ENCODE results near the gene NRBP1. TPM values are rescaled to one million over a fixed set of nuclear protein-coding genes. Genes with fewer than 3 reads are reported as not detected.

Gene NRBP1
- total and polyA plus RNA-seq, 4 donors = 34.3 to 56.9 (median 46.0) TPM

DNA sequence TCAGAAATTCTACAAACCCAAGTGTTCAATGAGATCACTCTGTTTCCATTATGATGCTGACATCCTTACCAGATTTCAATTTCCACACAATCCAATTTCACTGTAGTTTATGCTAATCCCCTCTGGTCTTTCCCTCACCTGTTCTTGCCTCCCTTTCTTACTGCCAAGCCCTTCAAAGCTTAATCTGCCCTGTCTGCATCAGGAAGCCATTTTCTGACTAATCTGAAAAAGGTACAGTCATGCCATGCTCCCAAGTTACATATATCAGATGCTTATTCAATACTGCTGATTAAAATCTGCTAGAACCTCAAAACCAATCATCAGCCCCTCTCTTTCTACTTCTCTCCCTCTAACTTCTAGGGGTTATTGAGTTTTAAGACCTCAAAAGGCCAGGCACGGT, 22.7 kb downstream of the NRBP1 start:
- 88% methylated on average over 1 of the region's 1 CpG for WGBS
- Histone ChIP-seq H3K36me3 (ENCODE audit: control insufficient read depth in 4 of 4, insufficient read depth in 3 of 4, low read depth in 1 of 4, low read length in 3 of 4) (peaks cover 0 to 46% (median 9%) of the 10 kb centered on the region in 4 donors), H3K27me3 (ENCODE audit: control insufficient read depth in 4 of 4, insufficient read depth in 4 of 4, low read length in 3 of 4) (no peaks in the 10 kb centered on the region), H3K27ac (ENCODE audit: low read depth in 1 of 2, low read length in 2 of 2) (no peak overlapping the region), H3K4me3 (ENCODE audit: low read depth in 1 of 3, low read length in 3 of 3) (no peak overlapping the region), H3K9me3 (ENCODE audit: control insufficient read depth in 4 of 4, low read length in 3 of 4) (no peaks in the 10 kb centered on the region), H3K4me1 (ENCODE audit: control insufficient read depth in 4 of 4, insufficient read depth in 4 of 4, low read length in 3 of 4) (no peaks in the 10 kb centered on the region), H3K9ac (ENCODE audit: low read depth in 1 of 2, low read length in 2 of 2) (no peak overlapping the region)
- no peak for TF ChIP-seq HNF4G (IDR thresholded peaks at IDR 0.05)
- TF ChIP-seq FOXA2 (IDR thresholded peaks at IDR 0.05) = no peak
- no peak for TF ChIP-seq RXRA (IDR thresholded peaks at IDR 0.05)
- TF ChIP-seq, protein P1, sequence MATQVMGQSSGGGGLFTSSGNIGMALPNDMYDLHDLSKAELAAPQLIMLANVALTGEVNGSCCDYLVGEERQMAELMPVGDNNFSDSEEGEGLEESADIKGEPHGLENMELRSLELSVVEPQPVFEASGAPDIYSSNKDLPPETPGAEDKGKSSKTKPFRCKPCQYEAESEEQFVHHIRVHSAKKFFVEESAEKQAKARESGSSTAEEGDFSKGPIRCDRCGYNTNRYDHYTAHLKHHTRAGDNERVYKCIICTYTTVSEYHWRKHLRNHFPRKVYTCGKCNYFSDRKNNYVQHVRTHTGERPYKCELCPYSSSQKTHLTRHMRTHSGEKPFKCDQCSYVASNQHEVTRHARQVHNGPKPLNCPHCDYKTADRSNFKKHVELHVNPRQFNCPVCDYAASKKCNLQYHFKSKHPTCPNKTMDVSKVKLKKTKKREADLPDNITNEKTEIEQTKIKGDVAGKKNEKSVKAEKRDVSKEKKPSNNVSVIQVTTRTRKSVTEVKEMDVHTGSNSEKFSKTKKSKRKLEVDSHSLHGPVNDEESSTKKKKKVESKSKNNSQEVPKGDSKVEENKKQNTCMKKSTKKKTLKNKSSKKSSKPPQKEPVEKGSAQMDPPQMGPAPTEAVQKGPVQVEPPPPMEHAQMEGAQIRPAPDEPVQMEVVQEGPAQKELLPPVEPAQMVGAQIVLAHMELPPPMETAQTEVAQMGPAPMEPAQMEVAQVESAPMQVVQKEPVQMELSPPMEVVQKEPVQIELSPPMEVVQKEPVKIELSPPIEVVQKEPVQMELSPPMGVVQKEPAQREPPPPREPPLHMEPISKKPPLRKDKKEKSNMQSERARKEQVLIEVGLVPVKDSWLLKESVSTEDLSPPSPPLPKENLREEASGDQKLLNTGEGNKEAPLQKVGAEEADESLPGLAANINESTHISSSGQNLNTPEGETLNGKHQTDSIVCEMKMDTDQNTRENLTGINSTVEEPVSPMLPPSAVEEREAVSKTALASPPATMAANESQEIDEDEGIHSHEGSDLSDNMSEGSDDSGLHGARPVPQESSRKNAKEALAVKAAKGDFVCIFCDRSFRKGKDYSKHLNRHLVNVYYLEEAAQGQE (IDR thresholded peaks at IDR 0.05) = no peak
- TF ChIP-seq, protein P2, sequence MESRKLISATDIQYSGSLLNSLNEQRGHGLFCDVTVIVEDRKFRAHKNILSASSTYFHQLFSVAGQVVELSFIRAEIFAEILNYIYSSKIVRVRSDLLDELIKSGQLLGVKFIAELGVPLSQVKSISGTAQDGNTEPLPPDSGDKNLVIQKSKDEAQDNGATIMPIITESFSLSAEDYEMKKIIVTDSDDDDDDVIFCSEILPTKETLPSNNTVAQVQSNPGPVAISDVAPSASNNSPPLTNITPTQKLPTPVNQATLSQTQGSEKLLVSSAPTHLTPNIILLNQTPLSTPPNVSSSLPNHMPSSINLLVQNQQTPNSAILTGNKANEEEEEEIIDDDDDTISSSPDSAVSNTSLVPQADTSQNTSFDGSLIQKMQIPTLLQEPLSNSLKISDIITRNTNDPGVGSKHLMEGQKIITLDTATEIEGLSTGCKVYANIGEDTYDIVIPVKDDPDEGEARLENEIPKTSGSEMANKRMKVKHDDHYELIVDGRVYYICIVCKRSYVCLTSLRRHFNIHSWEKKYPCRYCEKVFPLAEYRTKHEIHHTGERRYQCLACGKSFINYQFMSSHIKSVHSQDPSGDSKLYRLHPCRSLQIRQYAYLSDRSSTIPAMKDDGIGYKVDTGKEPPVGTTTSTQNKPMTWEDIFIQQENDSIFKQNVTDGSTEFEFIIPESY (IDR thresholded peaks at IDR 0.05) = no peak
- TF ChIP-seq, protein P3, sequence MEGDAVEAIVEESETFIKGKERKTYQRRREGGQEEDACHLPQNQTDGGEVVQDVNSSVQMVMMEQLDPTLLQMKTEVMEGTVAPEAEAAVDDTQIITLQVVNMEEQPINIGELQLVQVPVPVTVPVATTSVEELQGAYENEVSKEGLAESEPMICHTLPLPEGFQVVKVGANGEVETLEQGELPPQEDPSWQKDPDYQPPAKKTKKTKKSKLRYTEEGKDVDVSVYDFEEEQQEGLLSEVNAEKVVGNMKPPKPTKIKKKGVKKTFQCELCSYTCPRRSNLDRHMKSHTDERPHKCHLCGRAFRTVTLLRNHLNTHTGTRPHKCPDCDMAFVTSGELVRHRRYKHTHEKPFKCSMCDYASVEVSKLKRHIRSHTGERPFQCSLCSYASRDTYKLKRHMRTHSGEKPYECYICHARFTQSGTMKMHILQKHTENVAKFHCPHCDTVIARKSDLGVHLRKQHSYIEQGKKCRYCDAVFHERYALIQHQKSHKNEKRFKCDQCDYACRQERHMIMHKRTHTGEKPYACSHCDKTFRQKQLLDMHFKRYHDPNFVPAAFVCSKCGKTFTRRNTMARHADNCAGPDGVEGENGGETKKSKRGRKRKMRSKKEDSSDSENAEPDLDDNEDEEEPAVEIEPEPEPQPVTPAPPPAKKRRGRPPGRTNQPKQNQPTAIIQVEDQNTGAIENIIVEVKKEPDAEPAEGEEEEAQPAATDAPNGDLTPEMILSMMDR (IDR thresholded peaks at IDR 0.05; ENCODE audit: low read depth, low read length, missing input control) = no peak
- no peak for TF ChIP-seq SP1 (IDR thresholded peaks at IDR 0.05)
- TF ChIP-seq, protein P4, sequence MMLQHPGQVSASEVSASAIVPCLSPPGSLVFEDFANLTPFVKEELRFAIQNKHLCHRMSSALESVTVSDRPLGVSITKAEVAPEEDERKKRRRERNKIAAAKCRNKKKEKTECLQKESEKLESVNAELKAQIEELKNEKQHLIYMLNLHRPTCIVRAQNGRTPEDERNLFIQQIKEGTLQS (IDR thresholded peaks at IDR 0.05) = no peak
- no peak for TF ChIP-seq NR2F2 (IDR thresholded peaks at IDR 0.05)
- TF ChIP-seq GABPA (IDR thresholded peaks at IDR 0.05 in 1 of 2, conservative IDR thresholded peaks at IDR 0.05 in 1 of 2) = no peak
- no peak for TF ChIP-seq EGR1 (IDR thresholded peaks at IDR 0.05; ENCODE audit: low read depth in 2 of 2)
- TF ChIP-seq YY1 (IDR thresholded peaks at IDR 0.05) = no peak
- TF ChIP-seq, protein P5, sequence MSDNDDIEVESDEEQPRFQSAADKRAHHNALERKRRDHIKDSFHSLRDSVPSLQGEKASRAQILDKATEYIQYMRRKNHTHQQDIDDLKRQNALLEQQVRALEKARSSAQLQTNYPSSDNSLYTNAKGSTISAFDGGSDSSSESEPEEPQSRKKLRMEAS (IDR thresholded peaks at IDR 0.05) = no peak
- no peak for TF ChIP-seq RAD21 (IDR thresholded peaks at IDR 0.05)
- DNase-seq (ENCODE audit: low spot score) = no peak

DNA sequence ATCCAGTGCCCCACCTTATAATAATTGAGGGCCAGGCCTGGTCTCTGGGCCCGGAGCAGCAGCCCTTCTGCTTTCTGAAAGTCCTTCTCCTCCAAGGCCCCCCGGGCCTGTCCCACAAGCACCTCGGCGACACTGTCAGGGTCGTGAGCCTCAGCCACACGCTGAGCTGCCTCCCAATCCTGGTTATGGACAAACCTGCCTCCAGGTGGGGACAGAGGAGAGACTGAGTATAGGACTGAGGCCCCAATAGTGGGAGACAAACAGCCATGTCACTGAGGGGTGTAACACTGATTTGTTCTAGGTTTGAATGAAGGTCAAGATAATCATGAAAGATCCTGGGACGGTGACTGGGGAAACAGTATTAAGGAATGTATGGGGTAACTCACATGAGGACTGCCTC, 25.5 kb downstream of the NRBP1 start:
- 92% methylated on average over 7 of the region's 7 CpGs for WGBS
- no peak overlapping the region for H3K27ac ChIP-seq (ENCODE audit: low read depth in 1 of 2, low read length in 2 of 2)
- H3K36me3 ChIP-seq (ENCODE audit: control insufficient read depth in 4 of 4, insufficient read depth in 3 of 4, low read depth in 1 of 4, low read length in 3 of 4) = peaks cover 2 to 54% (median 15%) of the 10 kb centered on the region in 4 donors
- H3K27me3 ChIP-seq (ENCODE audit: control insufficient read depth in 4 of 4, insufficient read depth in 4 of 4, low read length in 3 of 4) = no peaks in the 10 kb centered on the region
- no peaks in the 10 kb centered on the region for H3K4me1 ChIP-seq (ENCODE audit: control insufficient read depth in 4 of 4, insufficient read depth in 4 of 4, low read length in 3 of 4)
- H3K9me3 ChIP-seq (ENCODE audit: control insufficient read depth in 4 of 4, low read length in 3 of 4) = no peaks in the 10 kb centered on the region
- H3K9ac ChIP-seq (ENCODE audit: low read depth in 1 of 2, low read length in 2 of 2) = no peak overlapping the region
- DNase-seq (ENCODE audit: low spot score) = no peak
- no peak overlapping the region for H3K4me3 ChIP-seq (ENCODE audit: low read depth in 1 of 3, low read length in 3 of 3)
- TF ChIP-seq GABPA (IDR thresholded peaks at IDR 0.05 in 1 of 2, conservative IDR thresholded peaks at IDR 0.05 in 1 of 2) (no peak), SP1 (IDR thresholded peaks at IDR 0.05) (no peak), RXRA (IDR thresholded peaks at IDR 0.05) (no peak), NR2F2 (IDR thresholded peaks at IDR 0.05) (no peak), HNF4G (IDR thresholded peaks at IDR 0.05) (no peak)
- TF ChIP-seq, protein P4 (IDR thresholded peaks at IDR 0.05) = no peak

All from liver (tissue), 9 donors.